ENCODE data around the gene MS4A3. TPM values are rescaled to one million over a fixed set of nuclear protein-coding genes. Genes with fewer than 3 reads are reported as not detected.
A peak's percentile ranks its signal among the peaks of the same experiment; 100 is the strongest.
"Not testable (repeated sequence)": the region's sequence is repeated elsewhere in the genome, so short reads cannot be mapped to it uniquely, and the experiment has no call there.

Gene MS4A3
- total and polyA plus RNA-seq, 2 experiments from 2014 or later = not detected

GRCh38 chr11:60100516-60100915 is 44.1 kb downstream of the MS4A3 start:
- H3K4me3 Mint-ChIP-seq = no peak overlapping the region
- Histone ChIP-seq H3K27ac (ENCODE audit: low read depth) (no peak overlapping the region), H3F3A (replicated peaks; ENCODE audit: low read depth) (no peaks in the 10 kb centered on the region), H3K4me2 (no peak overlapping the region), H3K36me3 (ENCODE audit: insufficient read depth) (no peaks in the 10 kb centered on the region), H3K79me2 (replicated peaks; ENCODE audit: insufficient read depth) (no peaks in the 10 kb centered on the region), H3K4me3 (no peak overlapping the region), H3K4me1 (ENCODE audit: insufficient read depth) (peaks cover 5% of the 10 kb centered on the region), H3K27me3 (ENCODE audit: insufficient read depth) (no peaks in the 10 kb centered on the region), H4K20me1 (replicated peaks; ENCODE audit: insufficient read depth) (no peaks in the 10 kb centered on the region), H2AFZ (no peak overlapping the region), H3K9me2 (ENCODE audit: insufficient read depth) (0 out of 2 replicates have a peak, but pooled peaks cover 3% of the 10 kb centered on the region)
- DNase-seq (ENCODE audit: low spot score) (no peak), ATAC-seq (no peak)
- H3K27me3 Mint-ChIP-seq (ENCODE audit: insufficient read depth, low read depth, poor library complexity) = no peaks in the 10 kb centered on the region
- peaks cover 5% of the 10 kb centered on the region; the same call in 2 of the 3 replicates for H3K4me1 Mint-ChIP-seq
- TF ChIP-seq ETS1 (IDR thresholded peaks at IDR 0.05) = no peak
- TF ChIP-seq JUNB (IDR thresholded peaks at IDR 0.05; ENCODE audit: unreplicated experiment) = no peak
- no peak for TF ChIP-seq CTCF (conservative IDR thresholded peaks at IDR 0.05; ENCODE audit: low read depth in 2 of 2)
- TF ChIP-seq REST (IDR thresholded peaks at IDR 0.05; ENCODE audit: unreplicated experiment) = no peak
- TF ChIP-seq ZNF331 (CRISPR knock-in tag; IDR thresholded peaks at IDR 0.05; ENCODE audit: low read depth) = no peak
- no peak for TF ChIP-seq ZNF114 (CRISPR knock-in tag; IDR thresholded peaks at IDR 0.05)
- no peak for TF ChIP-seq EZH2 (IDR thresholded peaks at IDR 0.05; ENCODE audit: low read depth, unreplicated experiment)
- no peak for TF ChIP-seq NANOG (IDR thresholded peaks at IDR 0.05; ENCODE audit: borderline replicate concordance)
- no peak for TF ChIP-seq ZNF462 (CRISPR knock-in tag; IDR thresholded peaks at IDR 0.05)
- no peak for TF ChIP-seq CREB1 (CRISPR knock-in tag; IDR thresholded peaks at IDR 0.05; ENCODE audit: low read depth)
- no peak overlapping the region for H3K27ac Mint-ChIP-seq
- H3K36me3 Mint-ChIP-seq (ENCODE audit: low read depth) = no peaks in the 10 kb centered on the region
- no peaks in the 10 kb centered on the region for H3K9me3 Mint-ChIP-seq

GRCh38 chr11:60101368-60101767 is 44.9 kb downstream of the MS4A3 start:
- not testable (repeated sequence) for H3K27me3 ChIP-seq (ENCODE audit: insufficient read depth); H3K4me2 ChIP-seq; H4K20me1 ChIP-seq (replicated peaks; ENCODE audit: insufficient read depth); H3K36me3 ChIP-seq (ENCODE audit: insufficient read depth); H3K4me3 Mint-ChIP-seq; H3K27me3 Mint-ChIP-seq (ENCODE audit: insufficient read depth, low read depth, poor library complexity); DNase-seq (ENCODE audit: low spot score); H3K4me1 ChIP-seq (ENCODE audit: insufficient read depth); H3K27ac Mint-ChIP-seq; H3K36me3 Mint-ChIP-seq (ENCODE audit: low read depth); H3K79me2 ChIP-seq (replicated peaks; ENCODE audit: insufficient read depth); H3F3A ChIP-seq (replicated peaks; ENCODE audit: low read depth); H3K9me2 ChIP-seq (ENCODE audit: insufficient read depth); H3K4me3 ChIP-seq; H3K27ac ChIP-seq (ENCODE audit: low read depth); H3K9me3 Mint-ChIP-seq; H3K4me1 Mint-ChIP-seq; ATAC-seq
- H2AFZ ChIP-seq = peak overlapping the region; percentile 38; the same call in 1 of the 2 replicates

Measured in GM23338 (cell line).